Effector memory CD8-positive, alpha-beta T cell (primary cell): ENCODE measurements around the gene ZP4.
"Not testable (repeated sequence)": the region's sequence is repeated elsewhere in the genome, so short reads cannot be mapped to it uniquely, and the experiment has no call there.

Source experiments
- ATAC-seq: fragments of 150-1000 bp; cut with Tn5 transposase; replicated peaks from 2 replicates; pipeline ENCODE4 v1.10.0; 2021; ENCODE audit warnings: mild to moderate bottlenecking, moderate library complexity
- DNase-seq, 3 experiments: peaks; one replicate each; pipeline ENCODE4 v3.0.0; 2021
- H3K27ac Mint-ChIP-seq, 2 donors: one replicate each; pipeline ENCODE4 v1.8.0; 2022; ENCODE audit warnings: mild to moderate bottlenecking in 2 of 2, mixed read lengths in 2 of 2, moderate library complexity in 2 of 2
- H3K27me3 Mint-ChIP-seq, 2 donors: one replicate each; pipeline ENCODE4 v1.8.0; 2022; ENCODE audit warnings: mixed read lengths in 2 of 2
- H3K36me3 Mint-ChIP-seq: one replicate; pipeline ENCODE4 v1.8.0; 2022; ENCODE audit warnings: mild to moderate bottlenecking, moderate library complexity, mixed read lengths; ENCODE audit not compliant: insufficient read depth
- H3K4me1 Mint-ChIP-seq, 2 donors: one replicate each; pipeline ENCODE4 v1.8.0; 2022; ENCODE audit warnings: low read depth in 2 of 2, mixed read lengths in 2 of 2
- H3K4me3 Mint-ChIP-seq, 2 donors: one replicate each; pipeline ENCODE4 v1.8.0; 2022; ENCODE audit warnings: mild to moderate bottlenecking in 2 of 2, mixed read lengths in 2 of 2, moderate library complexity in 2 of 2
- H3K9me3 Mint-ChIP-seq, 2 donors: one replicate each; pipeline ENCODE4 v1.8.0; 2022; ENCODE audit warnings: mixed read lengths in 2 of 2

Gene ZP4

DNA sequence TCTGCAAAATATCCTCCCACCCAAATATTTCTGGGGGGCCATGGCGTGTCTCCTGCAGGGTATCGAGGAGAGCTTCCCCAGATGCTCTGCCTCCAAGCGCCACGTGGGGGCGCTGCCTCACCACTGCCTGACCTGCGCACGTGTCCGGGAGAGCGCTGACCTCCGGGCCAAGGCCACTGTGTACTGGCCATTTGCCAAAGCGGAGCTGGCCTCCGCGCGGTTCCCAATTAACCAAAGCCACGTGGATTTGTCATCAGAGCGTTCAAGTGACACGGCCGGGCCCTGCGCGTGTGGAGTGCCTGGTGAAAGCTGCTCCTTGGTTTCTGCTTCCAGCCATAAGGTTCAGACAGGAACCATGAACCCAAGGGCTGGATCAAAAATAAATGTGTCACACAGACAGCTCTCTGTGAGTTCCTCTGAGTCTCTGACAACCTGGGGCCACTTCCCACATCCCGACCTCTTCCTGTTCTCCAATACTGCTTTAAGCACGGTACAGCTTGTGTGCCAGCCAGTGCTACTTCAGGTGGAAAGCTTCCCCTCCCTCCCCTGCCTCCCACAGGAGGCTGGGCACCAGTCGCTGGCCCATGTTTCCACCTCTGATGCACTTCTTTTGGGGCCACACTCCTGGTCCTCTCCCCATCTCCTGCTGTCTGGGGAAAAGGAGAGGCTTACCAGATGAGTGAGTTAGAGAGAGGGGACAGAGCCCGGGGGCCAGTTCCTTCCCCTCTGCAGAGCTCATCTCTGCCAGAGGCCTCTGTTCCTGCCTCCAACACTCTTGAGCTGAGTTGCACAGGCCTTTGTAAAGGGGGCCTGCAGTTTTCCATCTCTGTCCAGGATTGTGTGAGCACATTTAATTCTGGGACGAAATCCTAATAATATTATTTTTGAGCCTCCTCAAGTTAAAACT lies 26.1 kb downstream of the ZP4 start:
- H3K4me1 Mint-ChIP-seq, result peaks cover 0 to 7% of the 10 kb centered on the region in 2 donors
- DNase-seq (peak in 1 of 3 experiments; percentile 5), ATAC-seq (peak; percentile 49)
- H3K9me3 Mint-ChIP-seq, result peaks cover 0 to 2% of the 10 kb centered on the region in 2 donors
- H3K27ac Mint-ChIP-seq, result no peak overlapping the region
- peak overlapping the region in 1 of 2 donors; percentile 53 for H3K4me3 Mint-ChIP-seq
- peaks cover 5 to 8% of the 10 kb centered on the region in 2 donors for H3K27me3 Mint-ChIP-seq
- no peaks in the 10 kb centered on the region for H3K36me3 Mint-ChIP-seq

DNA sequence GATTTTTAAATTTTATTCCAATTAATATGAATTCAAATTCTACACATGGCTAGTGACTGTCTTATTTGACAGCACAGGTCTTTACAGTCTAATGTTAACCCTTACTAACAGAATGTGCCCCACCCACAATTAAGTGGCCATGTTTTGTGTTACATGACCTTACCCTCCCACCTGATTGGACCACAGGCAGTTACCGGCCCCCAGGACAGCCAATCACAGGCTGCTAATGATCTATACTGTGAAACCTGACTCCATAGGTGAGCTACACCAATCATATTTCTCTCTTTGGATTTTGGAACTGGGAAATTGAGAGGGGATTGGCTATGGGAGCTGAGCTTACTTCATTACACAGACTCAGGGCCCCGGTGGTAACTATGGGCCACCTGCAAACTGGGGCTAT lies 27.5 kb downstream of the ZP4 start:
- Mint-ChIP-seq H3K27ac (no peak overlapping the region), H3K36me3 (no peaks in the 10 kb centered on the region), H3K9me3 (peaks cover 0 to 2% of the 10 kb centered on the region in 2 donors), H3K27me3 (peaks cover 5 to 8% of the 10 kb centered on the region in 2 donors), H3K4me3 (no peak overlapping the region), H3K4me1 (peaks cover 0 to 7% of the 10 kb centered on the region in 2 donors)
- no peak for DNase-seq
- no peak for ATAC-seq

GRCh38 chr1:237861944-237862343 lies 28.8 kb downstream of the ZP4 start:
- ATAC-seq (no peak), DNase-seq (no peak)
- Mint-ChIP-seq H3K4me3 (no peak overlapping the region), H3K4me1 (peaks cover 0 to 7% of the 10 kb centered on the region in 2 donors), H3K27me3 (peaks cover 5 to 8% of the 10 kb centered on the region in 2 donors), H3K9me3 (peaks cover 0 to 2% of the 10 kb centered on the region in 2 donors), H3K36me3 (no peaks in the 10 kb centered on the region), H3K27ac (no peak overlapping the region)

DNA sequence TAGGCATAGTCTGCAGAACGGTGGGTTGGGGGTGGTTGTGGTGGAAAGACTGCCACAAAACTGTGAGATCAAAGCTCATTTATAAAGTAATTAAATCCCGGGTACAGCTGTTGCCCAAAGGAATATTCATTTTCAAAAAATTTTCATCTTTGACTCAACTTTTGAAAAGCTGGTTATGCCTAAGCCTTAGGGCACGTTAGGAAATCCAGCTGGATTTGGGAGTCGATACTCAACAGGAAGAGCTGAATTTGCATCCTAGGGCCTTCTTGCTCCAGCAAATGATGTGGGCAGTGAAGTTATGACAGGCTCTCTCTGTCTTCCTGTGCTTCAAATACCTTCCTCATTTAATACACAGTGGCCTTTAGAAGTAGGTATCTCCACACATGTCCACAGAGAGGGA lies 31.7 kb downstream of the ZP4 start:
- H3K9me3 Mint-ChIP-seq, result peaks cover 0 to 2% of the 10 kb centered on the region in 2 donors
- H3K36me3 Mint-ChIP-seq, result no peaks in the 10 kb centered on the region
- H3K27me3 Mint-ChIP-seq, result no peaks in the 10 kb centered on the region
- DNase-seq, result no peak
- ATAC-seq, result no peak
- peaks cover 0 to 3% of the 10 kb centered on the region in 2 donors for H3K4me1 Mint-ChIP-seq
- no peak overlapping the region for H3K27ac Mint-ChIP-seq
- no peak overlapping the region for H3K4me3 Mint-ChIP-seq

DNA sequence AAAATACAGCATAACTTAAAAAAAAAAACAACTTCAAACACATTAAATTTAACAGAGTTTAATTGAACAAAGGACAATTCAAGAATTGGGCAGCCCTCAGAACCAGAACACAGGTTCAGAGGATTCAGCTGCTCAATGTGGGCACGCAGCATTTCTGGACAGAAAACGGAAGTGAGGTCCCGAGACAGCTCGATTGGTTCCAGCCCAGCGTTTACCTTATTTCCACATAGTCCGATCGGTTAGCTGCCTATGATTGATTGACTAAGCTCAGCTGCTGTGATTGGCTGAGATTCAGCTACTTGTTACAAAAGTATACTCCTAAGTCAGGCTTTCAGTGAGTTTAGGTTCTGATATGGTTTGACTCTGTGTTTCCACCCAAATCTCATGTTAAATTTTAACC lies 33.3 kb downstream of the ZP4 start:
- DNase-seq (no peak), ATAC-seq (no peak)
- Mint-ChIP-seq H3K4me3 (no peak overlapping the region), H3K27me3 (no peaks in the 10 kb centered on the region), H3K27ac (no peak overlapping the region), H3K36me3 (no peaks in the 10 kb centered on the region), H3K4me1 (no peaks in the 10 kb centered on the region), H3K9me3 (peaks cover 0 to 2% of the 10 kb centered on the region in 2 donors)

- no peak overlapping the region for H3K4me3 Mint-ChIP-seq
- DNase-seq (no peak), ATAC-seq (no peak)
- H3K9me3 Mint-ChIP-seq, result peaks cover 6 to 9% of the 10 kb centered on the region in 2 donors
- no peak overlapping the region for H3K27ac Mint-ChIP-seq
- no peaks in the 10 kb centered on the region for H3K4me1 Mint-ChIP-seq
- H3K36me3 Mint-ChIP-seq, result no peaks in the 10 kb centered on the region
- no peaks in the 10 kb centered on the region for H3K27me3 Mint-ChIP-seq
Observed at GRCh38 chr1:237852342-237852741, 38.4 kb downstream of the ZP4 start.

DNA sequence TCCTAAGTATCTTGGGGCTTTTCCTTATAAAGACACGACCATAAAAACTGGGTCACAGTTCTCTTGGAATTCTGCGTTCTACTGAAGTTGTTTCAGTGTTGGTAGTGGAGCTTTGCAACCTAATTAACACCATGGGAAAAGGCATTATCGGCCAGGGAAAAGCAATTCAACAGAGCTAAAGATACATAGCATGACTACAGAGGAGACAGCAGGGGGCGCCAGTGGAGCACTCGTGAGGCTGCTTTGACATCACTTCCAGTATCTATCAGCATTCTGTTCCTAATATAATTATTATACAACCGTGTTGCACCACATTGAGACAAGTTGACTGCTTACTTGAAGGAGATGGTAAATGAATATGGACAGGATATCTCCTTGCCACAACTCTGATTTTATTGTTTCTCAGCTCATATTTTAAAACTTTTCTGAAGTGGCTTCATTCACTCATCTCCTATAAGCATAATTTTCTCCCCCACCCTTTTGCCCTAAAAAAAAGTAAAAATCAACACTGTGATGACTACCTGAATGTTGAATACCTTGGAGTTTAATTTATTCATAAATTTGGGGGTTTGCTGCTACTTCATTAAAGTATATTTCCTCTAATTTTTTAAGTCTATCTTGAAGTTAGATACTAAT lies 39.4 kb downstream of the ZP4 start:
- Mint-ChIP-seq H3K4me1 (no peaks in the 10 kb centered on the region), H3K27ac (no peak overlapping the region), H3K9me3 (peaks cover 6 to 9% of the 10 kb centered on the region in 2 donors), H3K4me3 (no peak overlapping the region), H3K36me3 (no peaks in the 10 kb centered on the region), H3K27me3 (no peaks in the 10 kb centered on the region)
- DNase-seq, result no peak
- ATAC-seq, result no peak

- DNase-seq, H3K36me3 Mint-ChIP-seq, H3K9me3 Mint-ChIP-seq, H3K27me3 Mint-ChIP-seq, ATAC-seq, H3K27ac Mint-ChIP-seq, H3K4me3 Mint-ChIP-seq, H3K4me1 Mint-ChIP-seq: not testable (repeated sequence)
Observed at GRCh38 chr1:237843516-237843915, 47.2 kb downstream of the ZP4 start.

DNA sequence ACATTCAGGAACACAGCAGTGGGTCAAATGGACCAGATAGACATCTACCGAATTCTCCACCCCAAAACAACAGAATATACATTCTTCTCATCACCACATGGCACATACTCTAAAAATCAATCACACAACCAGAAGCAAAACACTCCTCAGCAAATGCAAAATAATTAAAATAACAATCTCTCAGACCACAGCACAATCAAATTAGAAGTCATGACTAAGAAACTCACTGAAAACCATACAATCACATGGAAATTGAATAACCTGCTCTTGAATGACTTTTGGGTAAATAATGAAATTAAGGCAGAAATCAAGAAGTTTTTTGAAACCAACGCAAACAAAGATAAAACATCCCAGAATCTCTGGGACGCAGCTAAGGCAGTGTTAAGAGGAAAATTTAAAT lies 49.2 kb downstream of the ZP4 start:
- no peaks in the 10 kb centered on the region for H3K36me3 Mint-ChIP-seq
- H3K9me3 Mint-ChIP-seq, result peaks cover 0 to 3% of the 10 kb centered on the region in 2 donors
- H3K4me3 Mint-ChIP-seq, result no peak overlapping the region
- H3K27me3 Mint-ChIP-seq, result no peaks in the 10 kb centered on the region
- ATAC-seq, result no peak
- DNase-seq, result no peak
- no peak overlapping the region for H3K27ac Mint-ChIP-seq
- H3K4me1 Mint-ChIP-seq, result no peaks in the 10 kb centered on the region

DNA sequence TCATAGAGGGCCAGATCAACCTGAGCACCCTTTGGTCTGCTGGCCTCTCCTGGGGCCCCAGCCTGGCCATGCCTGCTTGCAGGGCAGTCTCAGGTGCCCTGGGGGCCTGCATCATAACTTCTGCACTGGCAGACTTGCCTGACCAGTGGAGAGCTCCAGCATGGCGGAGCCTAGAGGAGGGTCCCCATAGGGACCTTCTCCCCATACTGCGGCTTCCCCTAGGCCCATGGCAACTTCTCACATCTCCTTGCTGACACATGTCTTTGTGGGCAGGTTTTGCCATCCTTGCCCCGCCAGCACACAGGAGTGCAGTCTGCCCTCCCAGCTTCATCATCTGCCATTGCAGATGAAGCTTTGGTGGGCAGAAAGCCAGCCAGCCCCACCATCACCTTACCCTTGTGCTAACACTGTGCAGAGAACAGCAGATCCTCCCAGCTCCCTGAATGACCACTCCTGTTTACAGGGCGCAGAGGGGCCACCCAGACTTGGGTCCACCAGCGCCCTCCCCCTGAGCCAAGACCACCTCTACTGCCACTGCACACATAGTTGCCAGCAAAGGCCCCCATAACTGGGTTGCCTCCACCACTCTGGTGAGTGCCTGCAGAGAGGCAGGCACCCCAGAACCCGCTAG lies 51.7 kb downstream of the ZP4 start:
- no peak for DNase-seq
- ATAC-seq, result no peak
- no peaks in the 10 kb centered on the region for H3K4me1 Mint-ChIP-seq

GRCh38 chr1:237838320-237838719 lies 52.4 kb downstream of the ZP4 start:
- no peak overlapping the region for H3K4me3 Mint-ChIP-seq
- no peaks in the 10 kb centered on the region for H3K36me3 Mint-ChIP-seq
- H3K27me3 Mint-ChIP-seq, result peaks cover 5 to 9% of the 10 kb centered on the region in 2 donors
- DNase-seq, result no peak
- no peak for ATAC-seq
- H3K27ac Mint-ChIP-seq, result no peak overlapping the region
- H3K4me1 Mint-ChIP-seq, result no peaks in the 10 kb centered on the region
- peaks cover 0 to 5% of the 10 kb centered on the region in 2 donors for H3K9me3 Mint-ChIP-seq

More for the DNA sequence above, 51.7 kb downstream of the ZP4 start:
- Mint-ChIP-seq H3K27me3 (peaks cover 1 to 7% of the 10 kb centered on the region in 2 donors), H3K27ac (no peak overlapping the region), H3K4me3 (no peak overlapping the region), H3K9me3 (peaks cover 0 to 5% of the 10 kb centered on the region in 2 donors), H3K36me3 (no peaks in the 10 kb centered on the region)

DNA sequence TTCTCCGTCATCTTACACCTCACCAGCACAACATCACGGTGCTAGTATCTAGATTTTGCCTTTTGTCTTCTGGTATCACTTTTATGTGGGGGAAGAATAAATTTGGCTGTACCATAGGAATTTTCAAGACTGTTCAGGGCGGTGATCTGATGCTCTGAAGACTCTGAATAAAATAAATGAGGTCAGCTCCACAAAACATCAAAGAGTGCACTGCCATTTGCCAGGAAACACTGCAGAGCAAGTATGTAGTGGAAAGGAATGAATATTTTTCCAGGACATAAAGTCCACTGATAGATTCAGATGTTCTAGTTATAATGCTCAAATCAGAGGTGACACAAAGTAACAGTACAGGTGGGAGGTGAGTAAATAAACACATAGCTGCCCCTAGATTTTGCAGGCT lies 56.3 kb downstream of the ZP4 start:
- H3K4me1 Mint-ChIP-seq, result no peaks in the 10 kb centered on the region

DNA sequence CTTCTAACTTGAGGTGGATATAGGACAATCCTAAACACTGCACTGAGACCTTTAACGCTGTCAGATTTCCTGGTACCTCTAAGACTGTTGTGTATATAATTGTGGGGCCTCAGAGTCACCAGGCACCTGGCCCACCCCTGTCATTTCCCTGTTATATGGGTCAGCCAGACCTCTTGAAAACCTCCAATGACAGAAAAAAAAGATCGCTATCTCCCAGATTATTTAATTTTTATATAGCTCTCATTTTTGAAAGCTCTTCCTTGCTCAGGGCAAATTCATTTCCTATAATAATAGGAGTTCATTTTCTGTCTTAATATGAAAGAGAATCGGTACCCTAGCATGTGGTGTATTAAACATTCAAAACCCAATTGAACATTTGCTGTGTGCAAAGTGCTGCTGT lies 56.7 kb downstream of the ZP4 start:
- Mint-ChIP-seq H3K27me3 (peaks cover 5 to 9% of the 10 kb centered on the region in 2 donors), H3K4me3 (no peak overlapping the region), H3K27ac (no peak overlapping the region), H3K36me3 (no peaks in the 10 kb centered on the region), H3K9me3 (peaks cover 0 to 2% of the 10 kb centered on the region in 2 donors), H3K4me1 (no peaks in the 10 kb centered on the region)
- DNase-seq (no peak), ATAC-seq (no peak)

More for the DNA sequence above, 56.3 kb downstream of the ZP4 start:
- H3K27ac Mint-ChIP-seq, result no peak overlapping the region
- H3K4me3 Mint-ChIP-seq, result no peak overlapping the region
- H3K27me3 Mint-ChIP-seq, result peaks cover 5 to 9% of the 10 kb centered on the region in 2 donors
- DNase-seq (no peak), ATAC-seq (no peak)
- H3K36me3 Mint-ChIP-seq, result no peaks in the 10 kb centered on the region
- H3K9me3 Mint-ChIP-seq, result peaks cover 0 to 4% of the 10 kb centered on the region in 2 donors
